Gastrocnemius medialis (tissue), 4 donors: ENCODE measurements around the gene PLCG1.

Experiments
- CTCF ChIP-seq, 5 experiments: fragments of 450-650 bp in 3 of 5; fragments of 200-600 bp in 2 of 5; sonication (generic) in 2 of 5; IDR thresholded peaks in 4 of 5; conservative IDR thresholded peaks in 1 of 5; 1 replicate in 4 of 5; 2 replicates in 1 of 5; pipeline ENCODE4 v1.5.1; 2016 to 2019; ENCODE audit warnings: antibody characterized with exemption in 5 of 5, mild to moderate bottlenecking in 3 of 5, moderate library complexity in 3 of 5
- POLR2A ChIP-seq, 2 donors: fragments of 450-650 bp; IDR thresholded peaks; one replicate each; pipeline ENCODE4 v1.6.1; 2017; ENCODE audit warnings: antibody characterized with exemption in 2 of 2, mild to moderate bottlenecking in 2 of 2, moderate library complexity in 2 of 2

GRCh38 chr20:41161886-41162285 is 24.5 kb downstream of the PLCG1 start:
- TF ChIP-seq CTCF (IDR thresholded peaks at IDR 0.05 in 4 of 5, conservative IDR thresholded peaks at IDR 0.05 in 1 of 5) (no peak), POLR2A (IDR thresholded peaks at IDR 0.05) (no peak)
